K562 (cell line): Measurements from ENCODE around the gene MAP1LC3B2. TPM values are rescaled to one million over a fixed set of nuclear protein-coding genes. Genes with fewer than 3 reads are reported as not detected.

Source experiments
- CHD1 ChIP-seq: fragments of 200-600 bp; sonication (generic); IDR thresholded peaks from one replicate; pipeline ENCODE4 v1.6.1; 2012; ENCODE audit warnings: mild to moderate bottlenecking, moderate library complexity, low read length, inconsistent platforms
- HDAC2 ChIP-seq: fragments of 450-650 bp; IDR thresholded peaks from 2 replicates; pipeline ENCODE4 v1.6.1; 2016; ENCODE audit warnings: mild to moderate bottlenecking
- KDM2B ChIP-seq: fragments of 250-450 bp; sonication (Bioruptor Pico); IDR thresholded peaks from 2 replicates; pipeline ENCODE4 v1.8.0; 2021; ENCODE audit warnings: mild to moderate bottlenecking, moderate library complexity
- NCOA1 ChIP-seq: fragments of 450-650 bp; IDR thresholded peaks from 2 replicates; pipeline ENCODE4 v1.6.1; 2016; ENCODE audit warnings: low read depth
- ZBTB11 ChIP-seq, 3 experiments: fragments of 200-800 bp in 1 of 3; fragments of 250-450 bp in 1 of 3; fragments of 450-650 bp in 1 of 3; sonication (Bioruptor Pico) in 1 of 3; sonication (Bioruptor generic) in 1 of 3; formaldehyde crosslinking in 1 of 3; IDR thresholded peaks; 2 replicates each; pipeline versions ENCODE4 v1.6.1 to v1.8.0; 2016 to 2022; ENCODE audit warnings: mild to moderate bottlenecking in 2 of 3, missing genetic modification characterization in 2 of 3, missing compliant biosample characterization in 1 of 3, moderate library complexity in 1 of 3
- ZNF592 ChIP-seq: fragments of 450-650 bp; IDR thresholded peaks from 2 replicates; pipeline ENCODE4 v1.6.1; 2017; ENCODE audit warnings: antibody characterized with exemption, mild to moderate bottlenecking
- polyA plus RNA-seq, 8 experiments: library from polyadenylated mRNA; depleted of rRNA in 4 of 8; stranded (reverse) in 5 of 8; unstranded in 3 of 8; fragments of >200 nt; fragmentation: Nextera tagmentation in 2 of 8; fragmentation: Illumina TruSeq in 1 of 8; extraction: Ambion mirVana in 2 of 8; extraction: Trizol in 1 of 8; gene quantifications; 2 replicates each; pipeline versions ENCODE4 v1.2.1 to v1.2.3, GENCODE V29; 2011 to 2014; ENCODE audit warnings: inconsistent platforms in 1 of 8, missing spikeins in 1 of 8
- total RNA-seq, 7 experiments: library from RNA; depleted of rRNA in 6 of 7; stranded (reverse); fragments of >200 nt in 6 of 7; fragmentation: Illumina TruSeq in 2 of 7; extraction: Trizol in 2 of 7; gene quantifications; 2 replicates each; pipeline versions ENCODE4 v1.2.1 to v1.2.3, GENCODE V29; 2011 to 2021; ENCODE audit warnings: low replicate concordance in 1 of 7

Gene MAP1LC3B2
- total and polyA plus RNA-seq, 9 of the 15 experiments (the other 6 are each of a cell fraction or from before 2014, with no cell fraction given), result 0.53 to 2.8 (median 0.76) TPM; not detected in 2

- TF ChIP-seq NCOA1 (no peak), HDAC2 (0 out of 2 replicates have a peak, but pooled peaks have one; percentile 22), ZNF592 (no peak), CHD1 (no peak), ZBTB11 (CRISPR knock-in tag; IDR thresholded peaks at IDR 0.05) (no peak), KDM2B (CRISPR knock-in tag) (no peak)
Measured at GRCh38 chr12:116595672-116596071, 36.5 kb downstream of the MAP1LC3B2 start (continued).
